GM19240 (cell line): ENCODE data around the gene RBP5.

ENCODE experiments used
- DNase-seq: peaks from one replicate; pipeline ENCODE4 v3.0.0; 2011; ENCODE audit warnings: low spot score; ENCODE audit not compliant: insufficient read length

Gene RBP5

GRCh38 chr12:7102582-7102981 lies 26.1 kb downstream of the RBP5 start:
- DNase-seq = no peak

GRCh38 chr12:7101694-7102131 lies 27.0 kb downstream of the RBP5 start:
- no peak for DNase-seq

- no peak for DNase-seq
These were observed 27.5 kb downstream of the RBP5 start for GRCh38 chr12:7101047-7101693.

- DNase-seq = no peak
These were observed 28.4 kb downstream of the RBP5 start for GRCh38 chr12:7100239-7100638.

- no peak for DNase-seq
These were observed 29.2 kb downstream of the RBP5 start for GRCh38 chr12:7099290-7099996.

- no peak for DNase-seq
These were observed 31.7 kb downstream of the RBP5 start for GRCh38 chr12:7096979-7097378.

GRCh38 chr12:7096006-7096932 lies 32.4 kb downstream of the RBP5 start:
- no peak for DNase-seq

GRCh38 chr12:7093892-7094291 lies 34.8 kb downstream of the RBP5 start:
- no peak for DNase-seq

GRCh38 chr12:7093486-7093885 lies 35.2 kb downstream of the RBP5 start:
- DNase-seq = no peak

GRCh38 chr12:7092986-7093460 lies 35.7 kb downstream of the RBP5 start:
- DNase-seq = no peak

- DNase-seq = peak; percentile 53
These were observed 36.3 kb downstream of the RBP5 start, which contains the start of gene C1R for GRCh38 chr12:7092229-7092985. TSS of gene C1R (minus strand) at chr12:7092445. CDS start at chr12:7092388, 57 bp downstream.

- DNase-seq = no peak
These were observed 36.9 kb downstream of the RBP5 start for GRCh38 chr12:7091660-7092228.

GRCh38 chr12:7091171-7091570 lies 37.5 kb downstream of the RBP5 start:
- no peak for DNase-seq

- no peak for DNase-seq
These were observed 38.3 kb downstream of the RBP5 start for GRCh38 chr12:7090222-7090998.

GRCh38 chr12:7089196-7089871 lies 39.4 kb downstream of the RBP5 start:
- no peak for DNase-seq

- DNase-seq = no peak
These were observed 45.6 kb downstream of the RBP5 start for GRCh38 chr12:7083125-7083524.

GRCh38 chr12:7081037-7081436 lies 47.7 kb downstream of the RBP5 start:
- DNase-seq = no peak

GRCh38 chr12:7079826-7080125 lies 48.9 kb downstream of the RBP5 start:
- no peak for DNase-seq

GRCh38 chr12:7078163-7078562 lies 50.5 kb downstream of the RBP5 start:
- DNase-seq = no peak

- DNase-seq = no peak
These were observed 52.2 kb downstream of the RBP5 start for GRCh38 chr12:7076493-7076892.
